ENCODE measurements around the gene PDE6C.

PDE6C gene

DNA sequence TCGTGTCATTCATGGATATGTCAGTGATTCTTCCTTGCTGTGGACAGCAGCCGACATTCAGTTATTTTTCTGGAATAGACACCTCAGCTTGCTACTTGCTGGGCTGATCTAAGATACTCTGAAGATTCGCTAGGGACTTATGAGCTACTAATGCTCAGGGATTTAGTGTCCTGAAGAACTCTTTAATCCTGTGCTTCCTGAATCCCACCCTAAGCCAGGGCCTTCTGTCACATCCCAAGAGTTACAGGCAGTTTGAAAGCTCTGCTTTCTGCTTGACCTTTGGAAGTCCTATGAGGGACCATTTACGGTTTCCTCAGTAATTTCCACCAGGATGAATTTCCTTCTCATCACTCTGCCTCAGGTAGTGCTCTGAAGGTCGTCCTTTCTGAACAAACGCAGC, at the start of gene PDE6C:
Gene PDE6C, plus strand, starts transcription at position 227 of the 400 bp plus-strand sequence. CDS start 189 bp downstream, outside the sequence.
- no peak for DNase-seq (ENCODE audit: low read depth)
- H3K4me3 ChIP-seq (ENCODE audit: low read depth, low read length), result no peak within 1 kb of the TSS
- TF ChIP-seq, protein P1, sequence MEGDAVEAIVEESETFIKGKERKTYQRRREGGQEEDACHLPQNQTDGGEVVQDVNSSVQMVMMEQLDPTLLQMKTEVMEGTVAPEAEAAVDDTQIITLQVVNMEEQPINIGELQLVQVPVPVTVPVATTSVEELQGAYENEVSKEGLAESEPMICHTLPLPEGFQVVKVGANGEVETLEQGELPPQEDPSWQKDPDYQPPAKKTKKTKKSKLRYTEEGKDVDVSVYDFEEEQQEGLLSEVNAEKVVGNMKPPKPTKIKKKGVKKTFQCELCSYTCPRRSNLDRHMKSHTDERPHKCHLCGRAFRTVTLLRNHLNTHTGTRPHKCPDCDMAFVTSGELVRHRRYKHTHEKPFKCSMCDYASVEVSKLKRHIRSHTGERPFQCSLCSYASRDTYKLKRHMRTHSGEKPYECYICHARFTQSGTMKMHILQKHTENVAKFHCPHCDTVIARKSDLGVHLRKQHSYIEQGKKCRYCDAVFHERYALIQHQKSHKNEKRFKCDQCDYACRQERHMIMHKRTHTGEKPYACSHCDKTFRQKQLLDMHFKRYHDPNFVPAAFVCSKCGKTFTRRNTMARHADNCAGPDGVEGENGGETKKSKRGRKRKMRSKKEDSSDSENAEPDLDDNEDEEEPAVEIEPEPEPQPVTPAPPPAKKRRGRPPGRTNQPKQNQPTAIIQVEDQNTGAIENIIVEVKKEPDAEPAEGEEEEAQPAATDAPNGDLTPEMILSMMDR (IDR thresholded peaks at IDR 0.05; ENCODE audit: control insufficient read depth, extremely low read depth, insufficient read depth), result no peak

DNA sequence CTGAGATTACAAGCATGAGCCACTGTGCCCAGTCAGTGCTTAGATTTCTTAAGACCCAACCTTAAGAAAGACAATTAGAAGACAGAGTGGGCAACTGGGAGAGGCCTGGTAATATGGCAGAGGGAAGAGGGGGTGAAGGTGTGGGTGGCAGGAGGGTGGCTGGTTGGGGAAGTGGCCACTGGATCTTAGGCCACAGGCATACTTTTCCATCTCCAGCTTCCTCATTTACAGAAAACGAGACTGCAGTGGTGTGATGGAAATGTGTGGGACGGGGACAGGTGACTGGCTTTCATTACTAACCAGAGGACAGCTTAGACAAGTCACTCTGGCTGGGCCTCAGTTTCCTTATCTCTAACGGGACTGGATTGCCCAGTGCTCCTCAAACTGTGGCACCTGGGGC, 46.9 kb upstream of the PDE6C start:
- DNase-seq (ENCODE audit: low read depth), result no peak
- no peak overlapping the region for H3K4me3 ChIP-seq (ENCODE audit: low read depth, low read length)
- TF ChIP-seq, protein P1 (IDR thresholded peaks at IDR 0.05; ENCODE audit: control insufficient read depth, extremely low read depth, insufficient read depth), result no peak

DNA sequence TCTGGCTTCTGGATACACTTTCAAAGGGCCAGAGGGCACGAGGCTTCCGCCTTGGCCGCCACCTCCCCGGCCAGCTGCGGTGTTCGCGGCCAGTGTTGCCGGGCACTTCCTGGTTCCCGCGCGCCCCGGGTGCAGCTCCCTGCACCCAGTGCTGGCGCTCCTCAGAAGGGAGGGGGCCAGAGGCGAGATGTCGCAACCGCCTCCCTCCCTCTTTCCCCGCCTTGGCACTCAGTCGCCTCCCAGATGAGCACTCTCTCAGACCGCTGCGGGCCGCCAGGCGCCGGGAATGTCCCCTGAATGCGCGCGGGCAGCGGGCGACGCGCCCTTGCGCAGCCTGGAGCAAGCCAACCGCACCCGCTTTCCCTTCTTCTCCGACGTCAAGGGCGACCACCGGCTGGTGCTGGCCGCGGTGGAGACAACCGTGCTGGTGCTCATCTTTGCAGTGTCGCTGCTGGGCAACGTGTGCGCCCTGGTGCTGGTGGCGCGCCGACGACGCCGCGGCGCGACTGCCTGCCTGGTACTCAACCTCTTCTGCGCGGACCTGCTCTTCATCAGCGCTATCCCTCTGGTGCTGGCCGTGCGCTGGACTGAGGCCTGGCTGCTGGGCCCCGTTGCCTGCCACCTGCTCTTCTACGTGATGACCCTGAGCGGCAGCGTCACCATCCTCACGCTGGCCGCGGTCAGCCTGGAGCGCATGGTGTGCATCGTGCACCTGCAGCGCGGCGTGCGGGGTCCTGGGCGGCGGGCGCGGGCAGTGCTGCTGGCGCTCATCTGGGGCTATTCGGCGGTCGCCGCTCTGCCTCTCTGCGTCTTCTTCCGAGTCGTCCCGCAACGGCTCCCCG, 45.7 kb upstream of the PDE6C start, which contains the start of gene FFAR4:
Gene FFAR4, plus strand, starts transcription at position 231 of the 842 bp plus-strand sequence. Its CDS starts 56 bp downstream, at position 287.
- H3K4me3 ChIP-seq (ENCODE audit: low read depth, low read length), result no peak within 1 kb of the TSS
- DNase-seq (ENCODE audit: low read depth), result no peak
- TF ChIP-seq, protein P1 (IDR thresholded peaks at IDR 0.05; ENCODE audit: control insufficient read depth, extremely low read depth, insufficient read depth), result no peak

DNA sequence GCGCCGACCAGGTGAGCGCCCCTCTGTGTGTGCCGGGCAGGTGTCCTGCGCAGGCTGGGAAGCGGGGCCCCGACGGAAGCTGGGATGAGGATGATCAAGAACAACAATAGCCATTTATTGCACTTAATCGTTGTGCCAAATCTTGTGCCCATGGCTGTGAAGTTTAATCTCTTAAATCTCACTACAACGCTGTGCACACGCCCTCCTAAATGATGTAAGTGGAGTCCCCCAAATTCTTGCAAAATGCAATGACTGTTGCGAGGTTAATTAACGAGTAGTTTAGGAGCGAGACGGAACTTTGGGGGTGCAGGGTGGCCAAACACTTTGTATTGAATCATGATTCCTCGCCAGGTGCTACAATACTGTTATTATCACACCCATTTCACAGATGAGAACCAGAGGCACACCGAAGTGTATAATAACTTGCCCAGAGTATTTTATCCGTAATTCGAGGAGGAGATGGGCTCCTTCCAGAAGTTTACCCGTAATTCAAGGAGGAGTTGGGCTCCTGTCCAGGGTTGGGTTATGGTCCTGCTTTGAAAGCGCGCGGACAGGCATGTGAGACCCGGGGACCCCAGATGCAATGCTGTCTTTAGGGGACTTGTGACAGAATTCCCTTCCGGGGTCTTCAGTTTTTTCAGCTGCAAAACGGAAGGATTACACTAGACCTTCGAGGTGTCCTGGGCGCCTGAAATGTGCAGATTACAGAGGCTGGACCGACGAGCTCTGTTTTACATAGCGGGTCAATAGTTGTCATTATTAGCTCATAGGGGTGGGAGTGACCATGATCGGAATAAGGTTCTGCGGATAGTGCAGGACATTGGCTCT, 44.8 kb upstream of the PDE6C start:
- H3K4me3 ChIP-seq (ENCODE audit: low read depth, low read length), result no peak overlapping the region
- TF ChIP-seq, protein P1 (IDR thresholded peaks at IDR 0.05; ENCODE audit: control insufficient read depth, extremely low read depth, insufficient read depth), result no peak
- no peak for DNase-seq (ENCODE audit: low read depth)

DNA sequence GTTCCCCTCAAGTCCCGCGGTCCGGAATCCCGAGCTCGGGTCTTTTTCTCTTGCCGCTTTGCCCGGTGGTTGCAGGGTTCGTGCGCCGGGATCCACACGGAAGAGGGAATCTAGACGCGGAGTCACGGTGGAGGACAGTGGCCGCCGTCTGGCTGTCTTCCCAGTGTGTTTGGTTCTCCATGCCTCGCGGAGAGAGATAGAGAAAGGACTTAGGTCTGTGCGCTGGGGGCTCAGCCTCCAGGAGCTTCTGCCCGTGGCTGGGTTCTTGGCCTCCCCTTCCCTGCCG, 44.3 kb upstream of the PDE6C start:
- no peak for DNase-seq (ENCODE audit: low read depth)
- no peak overlapping the region for H3K4me3 ChIP-seq (ENCODE audit: low read depth, low read length)
- TF ChIP-seq, protein P1 (IDR thresholded peaks at IDR 0.05; ENCODE audit: control insufficient read depth, extremely low read depth, insufficient read depth), result no peak

DNA sequence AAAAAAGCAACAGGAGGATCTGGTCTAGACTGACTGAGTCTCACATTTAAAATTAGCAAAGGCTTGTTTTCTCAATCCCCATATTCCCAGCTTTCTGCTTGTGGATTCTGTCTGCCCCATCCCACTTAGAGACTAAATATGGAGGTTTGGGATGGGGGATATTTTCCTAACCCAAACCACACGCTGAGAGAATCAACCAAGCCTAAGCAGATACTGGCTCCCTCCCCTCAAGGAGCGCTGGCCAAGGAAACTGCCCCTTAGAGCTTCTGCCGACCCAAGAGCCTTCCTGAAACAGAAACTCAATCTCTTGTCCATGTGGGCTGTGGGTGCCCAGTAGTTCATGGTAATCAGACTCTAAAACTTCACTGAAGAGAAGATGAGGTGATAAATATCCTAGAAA, 42.0 kb upstream of the PDE6C start:
- TF ChIP-seq, protein P1 (IDR thresholded peaks at IDR 0.05; ENCODE audit: control insufficient read depth, extremely low read depth, insufficient read depth), result no peak
- H3K4me3 ChIP-seq (ENCODE audit: low read depth, low read length), result no peak overlapping the region
- DNase-seq (ENCODE audit: low read depth), result no peak
